Activated T-cell treated with anti-CD3 and anti-CD28 coated beads, Interleukin-2, amount 50 U/mL, for 48 hours (primary cell): ENCODE results near the gene RASSF1.

Source experiments
- DNase-seq, 2 experiments: peaks; one replicate each; pipeline ENCODE4 v3.0.0-alpha.2; 2020

The RASSF1 gene

GRCh38 chr3:50365080-50365841 lies 24.6 kb upstream of the RASSF1 start:
- DNase-seq = peak; percentile 95 to 97

GRCh38 chr3:50364573-50365079 lies 24.0 kb upstream of the RASSF1 start:
- no peak for DNase-seq

- DNase-seq = no peak
These were observed 19.1 kb upstream of the RASSF1 start for GRCh38 chr3:50359760-50360110.

- DNase-seq = peak; percentile 94
These were observed 18.5 kb upstream of the RASSF1 start, which contains the start of gene TMEM115 for GRCh38 chr3:50358911-50359759. TSS of gene TMEM115 (minus strand) at chr3:50359521. CDS start at chr3:50359063, 458 bp downstream.

- DNase-seq = no peak
These were observed 17.8 kb upstream of the RASSF1 start for GRCh38 chr3:50358355-50358910.

- no peak for DNase-seq
These were observed 16.8 kb upstream of the RASSF1 start for GRCh38 chr3:50357481-50357880.

- no peak for DNase-seq
These were observed 15.9 kb upstream of the RASSF1 start for GRCh38 chr3:50356553-50356952.

GRCh38 chr3:50355829-50356552 lies 15.4 kb upstream of the RASSF1 start:
- DNase-seq = no peak

- DNase-seq = no peak
These were observed 14.2 kb upstream of the RASSF1 start for GRCh38 chr3:50354850-50355249.

- DNase-seq = no peak
These were observed 13.6 kb upstream of the RASSF1 start for GRCh38 chr3:50354186-50354764.

- no peak for DNase-seq
These were observed 12.8 kb upstream of the RASSF1 start for GRCh38 chr3:50353245-50354004.

- no peak for DNase-seq
These were observed 12.1 kb upstream of the RASSF1 start for GRCh38 chr3:50352781-50353180.

GRCh38 chr3:50351323-50351697 lies 10.7 kb upstream of the RASSF1 start:
- no peak for DNase-seq

- peak; percentile 100 for DNase-seq
These were observed 10.1 kb upstream of the RASSF1 start, which contains the start of the genes CYB561D2 and NPRL2 for GRCh38 chr3:50350527-50351322. TSS of gene CYB561D2 (plus strand) at chr3:50350862. CDS start at chr3:50351434, 572 bp downstream. TSS of gene NPRL2 (minus strand) at chr3:50350775. CDS start at chr3:50350652, 123 bp downstream.

GRCh38 chr3:50350213-50350526 lies 9.5 kb upstream of the RASSF1 start:
- DNase-seq = no peak

GRCh38 chr3:50347187-50347813 lies 6.7 kb upstream of the RASSF1 start:
- peak; percentile 82 for DNase-seq

- peak; percentile 85 to 87 for DNase-seq
These were observed 5.1 kb upstream of the RASSF1 start, which contains the start of gene ZMYND10 for GRCh38 chr3:50345586-50346234. TSS of gene ZMYND10 (minus strand) at chr3:50345732. CDS start at chr3:50345579, 153 bp downstream.

- no peak for DNase-seq
These were observed 4.4 kb upstream of the RASSF1 start for GRCh38 chr3:50345008-50345407.

GRCh38 chr3:50342813-50343633 lies 2.4 kb upstream of the RASSF1 start:
- DNase-seq = no peak
